K562 (cell line): Measurements from ENCODE around the gene BAG1. TPM values are rescaled to one million over a fixed set of nuclear protein-coding genes. Genes with fewer than 3 reads are reported as not detected.

Experiments
- ATAC-seq: fragments of 200-7000 bp; cut with Tn5 transposase; 3 replicates; pipeline ENCODE4 v1.9.1; 2020; ENCODE audit warnings: moderate library complexity
- BruUV-seq: library from RNA; stranded (reverse); fragments of 400-500 nt; replicated peaks from 2 replicates; lab custom pipeline; 2021; lab: Mats Ljungman, UMichigan
- CTCF ChIA-PET: fragments of 300-600 bp; formaldehyde crosslinking; extraction: SDS; loops from one replicate; lab custom pipeline; 2021; ENCODE audit warnings: low intra/inter-chr PET ratio; lab: Yijun Ruan, JAX
- POLR2A ChIA-PET: fragments of 300-600, 350-650 bp; sonication (Branson Sonifier 250); formaldehyde crosslinking; extraction: SDS; loops from one replicate; lab custom pipeline; 2021; ENCODE audit warnings: antibody characterized with exemption, inconsistent platforms; lab: Yijun Ruan, JAX
- DNase-seq, 4 experiments: peaks; one replicate each; pipeline versions ENCODE4 v3.0.0 to v3.0.0-alpha.2; 2011 to 2018; ENCODE audit warnings: low spot score in 3 of 4, mixed read lengths in 3 of 4; ENCODE audit errors: extremely low read depth in 1 of 4
- FAIRE-seq: peaks from 2 replicates; lab custom pipeline; 2011; peaks lifted over from hg19 to GRCh38; lab: Jason Lieb, UNC
- H2AFZ ChIP-seq: 2 replicates; pipeline ENCODE4 v1.6.0; 2011; ENCODE audit warnings: low read depth, low read length, control low read depth, inconsistent platforms
- H3K27ac ChIP-seq: fragments of 200-600 bp; 3 replicates; pipeline ENCODE4 v1.8.0; 2011; ENCODE audit warnings: low read depth, mild to moderate bottlenecking, control low read depth, inconsistent platforms, low read length, moderate library complexity, mixed read lengths; ENCODE audit errors: extremely low read depth
- H3K27me3 ChIP-seq, 2 experiments: fragments of 300-600 bp in 1 of 2; 2 replicates in 1 of 2; 3 replicates in 1 of 2; pipeline versions ENCODE4 v1.6.0 to v1.8.0; 2011; ENCODE audit warnings: inconsistent platforms in 2 of 2, low read length in 2 of 2, mild to moderate bottlenecking in 1 of 2, mixed read lengths in 1 of 2, moderate library complexity in 1 of 2; ENCODE audit not compliant: control insufficient read depth in 2 of 2, insufficient read depth in 2 of 2
- H3K36me3 ChIP-seq: fragments of 300-600 bp; 3 replicates; pipeline ENCODE4 v1.8.0; 2011; ENCODE audit warnings: mild to moderate bottlenecking, low read length, inconsistent platforms; ENCODE audit not compliant: control insufficient read depth, insufficient read depth
- H3K4me1 ChIP-seq, 2 experiments: fragments of 200-600 bp in 1 of 2; replicated peaks in 1 of 2; 2 replicates in 1 of 2; 3 replicates in 1 of 2; pipeline versions ENCODE4 v1.5.1 to v1.8.0; 2011; ENCODE audit warnings: inconsistent platforms in 2 of 2, low read length in 2 of 2, mild to moderate bottlenecking in 1 of 2, mixed read lengths in 1 of 2, moderate library complexity in 1 of 2; ENCODE audit not compliant: control insufficient read depth in 2 of 2, insufficient read depth in 2 of 2
- H3K4me2 ChIP-seq: 2 replicates; pipeline ENCODE4 v1.6.1; 2011; ENCODE audit warnings: low read length, control low read depth, inconsistent platforms, mixed read lengths; ENCODE audit not compliant: insufficient read depth
- H3K4me3 ChIP-seq: fragments of 200-600 bp; sonication (generic), shearing (Covaris generic); 2 replicates; pipeline ENCODE4 v1.5.1; 2016; ENCODE audit warnings: control low read depth, inconsistent platforms
- H3K79me2 ChIP-seq: fragments of 200-600 bp; 3 replicates; pipeline ENCODE4 v1.8.0; 2011; ENCODE audit warnings: low read length, inconsistent platforms; ENCODE audit not compliant: control insufficient read depth, insufficient read depth
- H3K9ac ChIP-seq, 2 experiments: 2 replicates each; pipeline versions ENCODE4 v1.6.0 to v1.6.1; 2011; ENCODE audit warnings: low read depth in 2 of 2, low read length in 2 of 2, control low read depth in 1 of 2, inconsistent platforms in 1 of 2, mild to moderate bottlenecking in 1 of 2, mixed read lengths in 1 of 2; ENCODE audit not compliant: insufficient read depth in 1 of 2
- H3K9me1 ChIP-seq: one replicate; pipeline ENCODE4 v1.6.0; 2011; ENCODE audit warnings: inconsistent platforms, mild to moderate bottlenecking, low read length, moderate library complexity; ENCODE audit not compliant: control insufficient read depth, insufficient read depth
- H3K9me3 ChIP-seq: replicated peaks from 2 replicates; pipeline ENCODE4 v1.5.1; 2011; ENCODE audit warnings: low read depth, low read length, inconsistent platforms; ENCODE audit not compliant: control insufficient read depth, insufficient read depth
- H4K20me1 ChIP-seq: replicated peaks from 2 replicates; pipeline ENCODE4 v1.6.1; 2011; ENCODE audit warnings: low read length, inconsistent platforms, mixed read lengths; ENCODE audit not compliant: control insufficient read depth, insufficient read depth
- SMARCB1 ChIP-seq: IDR thresholded peaks from 2 replicates; pipeline ENCODE4 v1.6.1; 2011; ENCODE audit warnings: improper control_type of control experiment, low read depth; ENCODE audit not compliant: insufficient read length
- WGBS: fragments of 100-300 bp; shearing (Covaris generic); methylation state at CpG from one replicate; pipeline ENCODE4 v1.1.6; 2016; ENCODE audit warnings: low coverage, mixed read lengths; ENCODE audit not compliant: insufficient coverage; ENCODE audit errors: missing lambda C conversion rate; 5-methylcytosine and 5-hydroxymethylcytosine counted together
- in situ Hi-C: fragments of 300-500 bp; cut with MboI; formaldehyde crosslinking; loops from 4 replicates; pipeline ENCODE4 v1.15.0; 2018; ENCODE audit warnings: inconsistent platforms, mixed read lengths
- intact Hi-C: fragments of 100-400 bp; cut with micrococcal nuclease; formaldehyde crosslinking; loops from 2 replicates; pipeline ENCODE4 v1.14.2; 2022
- polyA plus RNA-seq, 8 experiments: library from polyadenylated mRNA; depleted of rRNA in 4 of 8; stranded (reverse) in 5 of 8; unstranded in 3 of 8; fragments of >200 nt; fragmentation: Nextera tagmentation in 2 of 8; fragmentation: Illumina TruSeq in 1 of 8; extraction: Ambion mirVana in 2 of 8; extraction: Trizol in 1 of 8; gene quantifications; 2 replicates each; pipeline versions ENCODE4 v1.2.1 to v1.2.3, GENCODE V29; 2011 to 2014; ENCODE audit warnings: inconsistent platforms in 1 of 8, missing spikeins in 1 of 8
- total RNA-seq, 7 experiments: library from RNA; depleted of rRNA in 6 of 7; stranded (reverse); fragments of >200 nt in 6 of 7; fragmentation: Illumina TruSeq in 2 of 7; extraction: Trizol in 2 of 7; gene quantifications; 2 replicates each; pipeline versions ENCODE4 v1.2.1 to v1.2.3, GENCODE V29; 2011 to 2021; ENCODE audit warnings: low replicate concordance in 1 of 7
- TF ChIP-seq, protein P1 (sequence below): sonication (generic); formaldehyde crosslinking; IDR thresholded peaks from 2 replicates; pipeline ENCODE4 v1.8.0; 2022; ENCODE audit warnings: mild to moderate bottlenecking, missing genetic modification reagents

The BAG1 gene
- total and polyA plus RNA-seq, 9 of the 15 experiments (the other 6 are each of a cell fraction or from before 2014, with no cell fraction given) = 9.7 to 106 (median 56.9) TPM

DNA sequence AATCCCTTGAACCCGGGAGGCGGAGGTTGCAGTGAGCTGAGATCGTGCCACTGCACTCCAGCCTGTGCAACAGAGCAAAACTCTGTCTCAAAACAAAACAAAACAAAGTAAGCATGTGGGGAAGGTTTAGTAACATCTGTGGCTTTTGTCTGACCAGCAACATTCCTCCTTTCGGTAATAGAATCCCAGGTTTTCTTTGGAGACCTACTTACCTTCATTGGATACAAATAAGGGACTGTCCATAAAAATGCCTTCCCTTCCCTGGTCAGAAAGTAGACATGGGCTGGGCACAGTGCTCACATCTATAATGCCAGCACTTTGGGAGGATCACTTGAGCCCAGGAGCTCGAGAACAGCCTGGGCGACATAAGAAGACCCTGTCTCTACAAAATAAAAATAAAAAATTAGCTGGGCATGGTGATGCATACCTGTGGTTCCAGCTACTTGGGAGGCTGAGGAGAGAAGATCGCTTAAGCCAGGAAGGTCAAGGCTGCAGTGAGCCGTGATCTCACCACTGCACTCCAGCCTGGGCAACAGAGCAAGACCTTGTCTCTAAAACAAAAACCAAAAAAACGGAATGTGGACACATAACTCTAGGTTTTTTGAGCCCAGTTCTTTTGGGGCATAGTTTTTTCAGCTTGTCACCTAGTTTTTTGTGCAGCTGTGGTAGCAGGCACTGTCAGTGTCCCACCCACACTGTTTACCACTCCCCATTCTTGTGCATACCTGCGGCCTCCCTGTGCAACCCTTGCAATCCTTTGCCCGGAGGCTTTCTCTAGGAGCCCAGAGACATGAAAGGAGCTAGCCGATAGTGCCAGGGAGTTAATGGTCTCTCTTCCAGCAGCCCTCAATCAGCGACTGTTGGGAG lies 33.5 kb downstream of the BAG1 start:
- no peak for ATAC-seq
- H3K4me2 ChIP-seq = no peak overlapping the region
- intact Hi-C loops = no loop called here
- no peak for TF ChIP-seq SMARCB1
- TF ChIP-seq, protein P1, sequence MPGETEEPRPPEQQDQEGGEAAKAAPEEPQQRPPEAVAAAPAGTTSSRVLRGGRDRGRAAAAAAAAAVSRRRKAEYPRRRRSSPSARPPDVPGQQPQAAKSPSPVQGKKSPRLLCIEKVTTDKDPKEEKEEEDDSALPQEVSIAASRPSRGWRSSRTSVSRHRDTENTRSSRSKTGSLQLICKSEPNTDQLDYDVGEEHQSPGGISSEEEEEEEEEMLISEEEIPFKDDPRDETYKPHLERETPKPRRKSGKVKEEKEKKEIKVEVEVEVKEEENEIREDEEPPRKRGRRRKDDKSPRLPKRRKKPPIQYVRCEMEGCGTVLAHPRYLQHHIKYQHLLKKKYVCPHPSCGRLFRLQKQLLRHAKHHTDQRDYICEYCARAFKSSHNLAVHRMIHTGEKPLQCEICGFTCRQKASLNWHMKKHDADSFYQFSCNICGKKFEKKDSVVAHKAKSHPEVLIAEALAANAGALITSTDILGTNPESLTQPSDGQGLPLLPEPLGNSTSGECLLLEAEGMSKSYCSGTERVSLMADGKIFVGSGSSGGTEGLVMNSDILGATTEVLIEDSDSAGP (CRISPR knock-in tag) = no peak
- TF ChIP-seq, all 486 proteins: peak for 0
- Histone ChIP-seq H4K20me1 (no peaks in the 10 kb centered on the region), H3K9me1 (no peaks in the 10 kb centered on the region), H3K27ac (no peak overlapping the region), H2AFZ (no peak overlapping the region), H3K36me3 (no peaks in the 10 kb centered on the region), H3K9me3 (no peaks in the 10 kb centered on the region), H3K4me3 (no peak overlapping the region), H3K79me2 (no peaks in the 10 kb centered on the region), H3K9ac (no peak overlapping the region), H3K4me1 (no peaks in the 10 kb centered on the region; a peak in 1 of 5 replicates), H3K27me3 (no peaks in the 10 kb centered on the region)
- DNase-seq (no peak), FAIRE-seq (no peak)
- ChIA-PET POLR2A (interaction anchor here (0.6 to 1.2 kb wide), 3 partner anchors 12 to 162 kb away, joined by 3 to 4 read pairs (median 3); no protein-coding TSS in a partner anchor), CTCF (no interaction called here)
- WGBS = 20% methylated on average over 11 of the region's 13 CpGs
- no TSS peak for BruUV-seq
- in situ Hi-C loops = loop anchor here (10.0 to 25.0 kb wide), 3 partner anchors 126 to 844 kb away; partner anchors contain the start of genes ACO1, NDUFB6, SMIM27 and TOPORS
